ENCODE measurements around the gene FSD1. TPM values are rescaled to one million over a fixed set of nuclear protein-coding genes. Genes with fewer than 3 reads are reported as not detected.
"Not testable (repeated sequence)": the region's sequence is repeated elsewhere in the genome, so short reads cannot be mapped to it uniquely, and the experiment has no call there.

The FSD1 gene
- total RNA-seq, 4 donors from 2014 or later = 0.29 to 0.50 TPM; not detected in 2

- H3K36me3 ChIP-seq = no peaks in the 10 kb centered on the region
- intact Hi-C loops (cut with DNase I) = no loop called here
- WGBS = 36% methylated on average over 19 of the region's 20 CpGs
- peaks cover 6 to 9% (median 8%) of the 10 kb centered on the region in 4 donors for H3K4me1 ChIP-seq
- TF ChIP-seq CTCF (IDR thresholded peaks at IDR 0.05) (no peak), POLR2AphosphoS5 (IDR thresholded peaks at IDR 0.05) (no peak), EP300 (IDR thresholded peaks at IDR 0.05) (no peak), POLR2A (IDR thresholded peaks at IDR 0.05; ENCODE audit: low read depth) (no peak)
- H3K27ac ChIP-seq (replicated peaks in 1 of 4) = no peak overlapping the region
- H3K4me3 ChIP-seq = no peak overlapping the region
- peaks cover 4 to 90% (median 23%) of the 10 kb centered on the region in 4 donors for H3K27me3 ChIP-seq
- no peaks in the 10 kb centered on the region for H3K9me3 ChIP-seq
- DNase-seq (ENCODE audit: extremely low spot score) = no peak
These were observed 20.0 kb upstream of the FSD1 start for GRCh38 chr19:4284176-4284958.

- DNase-seq (ENCODE audit: extremely low spot score) = no peak
- no peak overlapping the region for H3K4me3 ChIP-seq
- intact Hi-C loops (cut with DNase I) = no loop called here
- H3K9me3 ChIP-seq = no peaks in the 10 kb centered on the region
- WGBS = 65% methylated on average over 6 of the region's 6 CpGs
- peaks cover 1 to 86% (median 17%) of the 10 kb centered on the region in 4 donors for H3K27me3 ChIP-seq
- H3K4me1 ChIP-seq = peaks cover under 1 to 3% (median 2%) of the 10 kb centered on the region in 4 donors
- H3K36me3 ChIP-seq = no peaks in the 10 kb centered on the region
- TF ChIP-seq CTCF (IDR thresholded peaks at IDR 0.05) (no peak), POLR2A (IDR thresholded peaks at IDR 0.05; ENCODE audit: low read depth) (no peak), EP300 (IDR thresholded peaks at IDR 0.05) (no peak), POLR2AphosphoS5 (IDR thresholded peaks at IDR 0.05) (no peak)
- H3K27ac ChIP-seq (replicated peaks in 1 of 4) = no peak overlapping the region
These were observed 19.4 kb upstream of the FSD1 start for GRCh38 chr19:4284974-4285373.

GRCh38 chr19:4286141-4286540 is 18.3 kb upstream of the FSD1 start:
- H3K27ac ChIP-seq (replicated peaks in 1 of 4); H3K9me3 ChIP-seq; H3K4me3 ChIP-seq; intact Hi-C loops (cut with DNase I); H3K36me3 ChIP-seq; H3K4me1 ChIP-seq; DNase-seq (ENCODE audit: extremely low spot score): not testable (repeated sequence)
- 93% methylated on average over 4 of the region's 4 CpGs for WGBS
- H3K27me3 ChIP-seq = peaks cover 0 to 86% (median 8%) of the 10 kb centered on the region in 4 donors

GRCh38 chr19:4288091-4288777 is 16.2 kb upstream of the FSD1 start:
- no peaks in the 10 kb centered on the region for H3K4me1 ChIP-seq
- H3K36me3 ChIP-seq = no peaks in the 10 kb centered on the region
- WGBS = 87% methylated on average over 16 of the region's 16 CpGs
- no peak for DNase-seq (ENCODE audit: extremely low spot score)
- H3K27me3 ChIP-seq = peaks cover 0 to 82% (median 5%) of the 10 kb centered on the region in 4 donors
- no peak overlapping the region for H3K27ac ChIP-seq (replicated peaks in 1 of 4)
- intact Hi-C loops (cut with DNase I) = no loop called here
- TF ChIP-seq POLR2AphosphoS5 (IDR thresholded peaks at IDR 0.05) (no peak), POLR2A (IDR thresholded peaks at IDR 0.05; ENCODE audit: low read depth) (no peak), CTCF (IDR thresholded peaks at IDR 0.05) (no peak), EP300 (IDR thresholded peaks at IDR 0.05) (no peak)
- no peaks in the 10 kb centered on the region for H3K9me3 ChIP-seq
- H3K4me3 ChIP-seq = no peak overlapping the region

- Histone ChIP-seq H3K27ac (replicated peaks in 1 of 4) (no peak overlapping the region), H3K4me3 (no peak overlapping the region), H3K9me3 (no peaks in the 10 kb centered on the region), H3K36me3 (no peaks in the 10 kb centered on the region), H3K27me3 (peaks cover 0 to 72% (median 0%) of the 10 kb centered on the region in 4 donors), H3K4me1 (no peaks in the 10 kb centered on the region)
- intact Hi-C loops (cut with DNase I) = no loop called here
- TF ChIP-seq EP300 (IDR thresholded peaks at IDR 0.05) (no peak), POLR2AphosphoS5 (IDR thresholded peaks at IDR 0.05) (no peak), POLR2A (IDR thresholded peaks at IDR 0.05; ENCODE audit: low read depth) (no peak), CTCF (IDR thresholded peaks at IDR 0.05) (no peak)
- WGBS = 63% methylated on average over 6 of the region's 8 CpGs
- no peak for DNase-seq (ENCODE audit: extremely low spot score)
These were observed 13.1 kb upstream of the FSD1 start for GRCh38 chr19:4291184-4291732.
